ENCODE results near the gene PPP6C.
A peak's percentile ranks its signal among the peaks of the same experiment; 100 is the strongest.
"Not testable (repeated sequence)": the region's sequence is repeated elsewhere in the genome, so short reads cannot be mapped to it uniquely, and the experiment has no call there.

The PPP6C gene

DNA sequence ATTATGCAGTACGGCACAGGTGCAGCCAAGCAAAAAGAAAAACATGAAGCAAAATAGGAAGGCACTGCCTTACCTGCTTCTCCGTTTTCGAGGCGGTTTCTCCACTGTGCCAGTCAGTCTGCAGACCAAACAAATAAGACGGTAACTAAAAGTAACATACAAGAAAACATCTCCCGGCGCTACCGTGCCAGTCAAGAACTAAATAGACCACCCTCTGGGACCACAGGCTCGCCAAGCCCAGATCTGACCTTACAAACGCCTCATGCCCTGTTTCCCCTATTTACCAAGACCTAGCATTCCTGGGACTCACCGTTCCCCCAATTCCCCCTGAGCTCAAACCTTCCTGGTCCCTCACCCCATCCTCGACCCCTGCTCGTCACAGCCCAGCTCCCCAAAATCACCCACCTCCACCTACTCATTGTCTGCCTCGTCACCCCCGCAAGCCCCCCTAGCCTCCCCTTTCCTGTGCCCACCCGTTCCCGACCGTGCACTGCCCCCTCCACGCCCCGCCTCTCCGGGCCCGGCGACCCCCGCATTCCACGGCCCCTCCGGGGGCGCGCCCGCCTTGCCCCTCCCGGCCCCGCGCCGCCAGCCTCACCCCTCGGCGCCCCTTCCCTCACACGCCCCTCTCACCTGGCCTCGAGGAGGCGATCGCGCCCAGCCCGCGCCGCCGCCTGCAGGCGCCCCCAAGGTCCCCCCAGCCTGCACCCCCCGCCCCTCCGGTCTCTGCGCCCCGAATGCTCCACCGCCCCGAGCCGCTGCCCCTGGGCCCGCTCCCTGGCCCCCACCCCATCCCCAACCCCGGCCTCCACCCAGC, 46.8 kb downstream of the PPP6C start:
- DNase-seq (ENCODE audit: low read depth in 2 of 3, low spot score in 2 of 3) = peak in 1 of 3 experiments; percentile 6

DNA sequence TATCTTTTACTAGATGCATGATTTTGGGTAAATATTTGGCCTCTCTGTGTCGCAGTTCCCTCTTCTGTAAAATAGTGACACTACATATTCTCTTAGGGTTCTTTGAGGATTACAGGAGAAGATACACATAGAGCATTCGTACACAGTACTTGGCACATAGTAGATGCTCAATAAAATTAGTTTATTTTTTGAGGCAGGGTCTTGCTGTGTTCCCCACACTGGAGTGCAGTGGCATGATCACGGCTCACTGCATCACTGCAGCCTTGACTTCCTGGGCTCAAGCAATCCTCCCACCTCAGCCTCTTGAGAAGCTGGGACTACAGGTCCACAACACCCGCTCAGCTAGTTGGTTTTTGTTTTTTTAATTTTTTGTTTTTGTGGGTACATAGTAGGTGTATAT, 47.9 kb downstream of the PPP6C start:
- DNase-seq (ENCODE audit: low read depth in 2 of 3, low spot score in 2 of 3) = no peak

DNA sequence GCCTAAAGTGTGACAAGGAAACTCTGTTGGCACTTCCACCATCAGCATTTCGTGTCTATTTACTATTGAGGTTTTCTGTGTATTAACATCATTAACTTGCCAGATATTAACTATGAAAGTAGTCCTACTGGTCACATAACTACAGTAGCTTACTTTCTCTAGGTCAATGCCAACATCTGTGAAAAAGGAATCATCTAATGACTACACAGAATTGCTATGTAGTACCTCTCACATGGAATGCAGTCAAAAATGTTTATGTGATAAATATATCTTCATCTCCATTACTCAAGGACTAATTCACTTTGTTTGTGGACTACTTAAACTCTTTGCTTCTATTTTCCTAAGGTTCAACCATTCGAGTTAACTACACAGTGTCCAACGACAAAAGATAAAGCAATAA, 48.4 kb downstream of the PPP6C start:
- DNase-seq (ENCODE audit: low read depth in 2 of 3, low spot score in 2 of 3) = no peak

DNA sequence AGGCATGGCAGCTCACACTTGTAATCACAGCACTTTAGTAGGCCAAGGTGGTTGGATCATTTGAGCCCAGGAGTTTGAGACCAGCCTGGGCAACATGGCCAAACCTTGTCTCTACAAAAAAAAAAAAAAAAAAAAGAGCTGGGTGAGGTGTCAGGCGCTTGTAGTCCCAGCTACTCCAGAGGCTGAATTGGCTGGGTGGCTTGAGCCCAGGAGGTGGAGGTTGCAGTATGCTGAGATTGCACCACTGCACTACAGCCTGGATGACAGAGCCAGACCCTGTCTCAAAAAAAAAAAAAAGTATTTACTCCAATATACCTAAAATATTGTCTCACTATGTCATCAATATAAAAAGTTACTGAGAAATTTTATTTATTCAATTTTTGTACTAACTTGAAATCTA, 49.0 kb downstream of the PPP6C start:
- no peak for DNase-seq (ENCODE audit: low read depth in 2 of 3, low spot score in 2 of 3)

DNA sequence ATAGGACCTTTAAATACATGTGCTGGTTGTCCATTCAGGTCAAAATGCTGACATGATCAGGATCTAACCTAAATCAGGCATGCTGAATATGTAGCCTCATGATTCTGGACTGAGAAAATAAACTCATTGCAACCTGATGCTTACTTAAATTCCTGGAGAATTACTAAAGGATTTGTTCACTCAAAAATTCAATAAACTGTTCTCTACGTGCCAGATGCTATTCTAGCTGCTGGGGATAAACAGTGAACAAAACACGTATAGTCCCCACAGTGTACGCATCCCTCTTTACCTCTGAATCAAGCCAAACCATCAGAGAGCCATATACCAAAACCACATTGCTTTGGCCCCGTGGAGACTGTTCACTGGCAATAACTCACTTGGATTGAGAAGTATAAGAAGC, 52.4 kb downstream of the PPP6C start:
- DNase-seq (ENCODE audit: low read depth in 2 of 3, low spot score in 2 of 3) = no peak

DNA sequence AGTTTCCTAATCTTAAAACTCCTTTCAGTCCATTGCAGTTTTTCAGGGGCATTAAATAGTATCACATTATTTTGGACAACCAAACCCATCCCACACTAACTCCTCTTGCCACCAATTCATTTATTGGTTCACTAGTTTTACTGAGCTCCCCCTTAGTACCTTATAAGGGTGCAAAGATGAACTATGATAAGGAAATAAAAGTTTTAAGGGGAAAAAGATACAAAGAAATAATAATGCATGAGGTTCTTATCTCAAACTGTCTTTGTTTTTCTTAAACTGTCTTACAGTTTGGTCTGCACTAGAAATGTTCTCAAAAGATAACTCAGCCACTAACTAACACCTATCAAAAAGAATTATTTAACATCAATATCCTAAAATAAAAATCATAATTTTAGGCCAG, 54.6 kb downstream of the PPP6C start:
- no peak for DNase-seq (ENCODE audit: low read depth in 2 of 3, low spot score in 2 of 3)

DNA sequence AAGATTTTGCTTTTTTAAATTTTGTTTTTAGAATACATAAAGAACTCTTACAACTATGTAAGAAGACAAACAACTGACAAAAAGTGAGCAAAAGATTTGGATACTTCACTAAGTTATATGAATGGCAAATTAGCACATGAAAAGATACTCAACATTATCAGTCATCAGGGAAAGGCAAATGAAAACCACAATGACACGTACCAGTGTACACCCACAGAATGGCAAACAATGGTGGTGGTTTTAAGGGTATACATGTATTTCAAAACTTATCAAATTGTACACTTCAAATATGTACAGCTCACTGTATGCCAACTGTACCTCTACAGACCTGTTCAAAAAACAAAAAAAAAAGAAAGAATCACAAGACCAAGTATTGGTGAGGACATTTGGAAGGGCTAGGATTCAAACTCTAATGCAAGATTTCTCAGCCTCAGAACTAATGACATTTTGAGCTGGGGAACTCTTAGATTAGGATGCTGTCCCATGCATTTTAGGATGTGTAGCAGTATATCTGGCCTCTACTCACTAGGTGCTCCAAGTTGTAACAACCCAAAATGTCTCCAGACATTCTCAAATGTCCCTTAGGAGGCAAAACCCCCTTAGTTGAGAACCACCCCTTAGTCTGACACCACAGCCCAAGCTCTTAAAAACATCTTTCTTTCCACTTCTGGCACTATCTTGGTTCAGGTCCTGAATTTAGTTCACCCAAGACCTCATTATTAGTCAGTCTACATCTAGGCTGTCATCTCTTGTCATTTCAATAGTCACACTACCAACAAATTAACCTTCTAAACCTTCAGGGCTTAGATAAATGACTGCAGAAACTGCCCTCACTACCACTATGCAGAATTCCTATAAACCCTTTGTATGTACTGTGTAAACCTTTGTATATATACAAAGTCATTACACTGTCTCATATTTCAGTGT, 55.9 kb downstream of the PPP6C start:
- DNase-seq (ENCODE audit: low read depth in 2 of 3, low spot score in 2 of 3) = no peak

DNA sequence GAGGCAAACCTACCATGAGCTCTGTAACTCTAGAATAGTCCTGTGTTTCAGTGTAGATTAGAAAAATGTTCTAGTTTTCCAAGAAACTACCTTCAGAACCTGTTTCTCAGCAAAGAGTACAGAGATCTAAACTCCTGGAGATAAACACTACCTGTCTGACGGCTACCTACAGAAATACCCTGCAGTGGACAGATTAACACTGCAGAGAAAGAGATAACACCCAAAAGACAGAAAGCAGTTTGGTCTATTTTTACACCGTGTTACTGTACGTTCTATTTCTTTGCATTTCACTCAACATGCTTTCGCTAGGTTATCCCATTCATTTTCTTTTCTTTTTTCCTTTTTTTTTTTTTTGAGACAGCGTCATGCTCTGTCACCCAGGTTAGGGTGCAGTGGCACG, 57.8 kb downstream of the PPP6C start:
- no peak for DNase-seq (ENCODE audit: low read depth in 2 of 3, low spot score in 2 of 3)

DNA sequence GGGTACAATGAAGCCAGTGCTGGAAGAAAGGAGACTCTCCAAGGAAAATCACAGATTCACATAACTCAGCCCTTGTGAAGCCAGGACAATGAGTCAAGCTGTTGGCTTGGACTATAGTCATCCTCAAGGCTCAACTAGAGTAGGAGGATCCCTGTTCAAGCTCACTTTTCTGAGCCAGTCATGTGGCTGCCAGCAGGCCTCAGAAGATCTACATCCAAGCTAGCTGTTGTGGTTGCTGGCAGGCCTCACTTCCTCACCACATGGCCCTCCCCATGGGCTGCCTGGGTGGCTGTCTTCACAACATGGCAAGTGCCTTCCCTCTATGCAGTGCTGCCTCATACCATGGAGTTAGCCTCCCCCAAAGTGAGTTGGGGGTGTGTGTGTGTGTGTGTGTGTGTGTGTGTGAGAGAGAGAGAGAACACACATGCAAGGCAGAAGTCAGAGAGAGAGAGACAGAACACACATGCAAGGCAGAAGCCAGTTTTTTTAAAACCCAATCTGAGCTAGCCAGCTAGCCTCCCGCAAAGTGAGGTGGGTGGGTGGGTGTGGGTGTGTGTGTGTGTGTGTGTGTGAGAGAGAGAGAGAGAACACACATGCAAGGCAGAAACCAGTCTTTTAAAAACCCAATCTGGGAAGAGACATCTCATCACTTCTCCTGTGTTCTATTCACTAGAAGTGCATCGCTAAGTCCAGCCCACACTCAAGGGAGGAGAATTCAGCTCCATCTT, 63.4 kb downstream of the PPP6C start:
- DNase-seq (ENCODE audit: low read depth in 2 of 3, low spot score in 2 of 3) = peak; percentile 16 to 50 (median 42)

DNA sequence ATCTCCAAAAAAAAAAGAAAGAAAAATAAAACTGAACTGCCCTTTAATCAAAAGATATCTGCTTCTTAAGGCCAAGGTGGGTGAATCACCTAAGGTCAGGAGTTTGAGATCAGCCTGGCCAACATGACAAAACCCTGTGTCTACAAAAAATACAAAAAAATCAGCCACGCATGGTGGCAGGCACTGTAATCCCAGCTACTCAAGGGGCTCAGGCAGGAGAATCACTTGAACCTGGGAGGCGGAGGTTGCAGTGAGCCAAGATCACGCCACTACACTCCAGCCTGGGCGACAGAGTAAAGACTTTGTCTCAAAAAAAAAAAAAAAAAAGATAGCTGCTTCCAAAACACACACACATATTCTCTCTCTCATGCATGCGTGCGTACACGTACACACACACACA, 64.1 kb downstream of the PPP6C start:
- no peak for DNase-seq (ENCODE audit: low read depth in 2 of 3, low spot score in 2 of 3)

DNA sequence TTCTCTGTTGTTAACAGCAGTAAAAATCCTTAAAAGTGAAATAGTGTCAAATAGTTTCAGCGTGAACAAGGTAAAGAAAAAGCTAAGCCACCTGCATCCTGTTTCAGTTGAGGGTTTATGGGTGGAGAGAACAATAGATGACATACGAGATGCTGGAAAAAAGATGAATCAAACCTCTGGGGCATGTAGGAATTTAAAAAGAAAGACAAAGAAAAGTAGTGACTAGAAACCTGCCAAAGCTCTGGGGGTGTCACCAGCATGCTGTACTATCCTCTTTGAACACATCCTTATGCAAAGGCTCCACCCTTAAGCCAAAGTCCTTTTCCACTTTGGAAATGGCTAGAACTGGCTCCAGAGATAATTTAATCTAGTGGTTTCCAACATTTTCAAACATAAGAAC, 68.5 kb downstream of the PPP6C start:
- DNase-seq (ENCODE audit: low read depth in 2 of 3, low spot score in 2 of 3) = no peak

DNA sequence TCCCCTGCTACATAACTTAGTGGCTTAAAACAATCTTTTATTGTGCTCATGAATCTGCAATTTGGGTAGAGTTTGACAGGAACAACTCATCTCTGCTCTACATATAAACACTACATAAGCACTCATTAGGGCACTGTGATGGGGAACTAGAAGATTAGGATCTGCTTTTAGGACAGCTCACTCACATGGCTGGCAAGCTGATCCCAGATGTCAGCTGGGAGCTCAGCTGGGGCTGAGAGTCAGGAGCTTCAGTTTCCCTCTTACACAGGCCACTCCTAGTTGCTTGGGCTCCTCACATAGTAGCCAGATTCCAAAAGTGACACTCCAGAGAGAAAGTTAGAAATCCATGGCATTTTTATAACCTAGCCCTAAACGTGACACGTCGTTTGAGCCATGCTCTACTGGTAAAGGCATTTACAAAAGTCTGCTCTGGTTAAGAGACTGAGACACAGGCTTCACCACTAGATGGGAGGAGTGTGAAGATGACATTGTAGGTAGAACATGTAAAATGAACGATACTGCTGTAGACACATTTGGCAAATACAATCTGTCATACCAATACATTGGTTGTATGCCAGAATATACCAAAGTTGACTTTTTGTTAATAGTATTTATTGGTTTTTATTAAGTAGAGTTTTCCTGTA, 69.8 kb downstream of the PPP6C start:
- no peak for DNase-seq (ENCODE audit: low read depth in 2 of 3, low spot score in 2 of 3)

DNA sequence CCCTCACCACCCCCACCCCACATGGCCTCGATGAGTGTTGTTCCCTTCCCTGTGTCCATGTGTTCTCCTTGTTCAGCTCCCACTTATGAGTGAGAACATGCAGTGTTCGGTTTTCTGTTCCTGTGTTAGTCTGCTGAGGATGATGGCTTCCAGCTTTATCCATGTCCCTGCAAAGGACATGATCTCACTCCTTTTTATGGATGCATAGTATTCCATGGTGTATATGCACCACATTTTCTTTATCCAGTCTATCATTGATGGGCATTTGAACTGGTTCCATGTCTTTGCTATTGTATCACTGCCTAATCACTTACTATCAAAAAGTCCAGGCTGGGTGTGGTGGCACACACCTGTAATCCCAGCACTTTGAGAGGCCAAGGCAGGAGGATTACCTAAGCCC, 70.9 kb downstream of the PPP6C start:
- not testable (repeated sequence) for DNase-seq (ENCODE audit: low read depth in 2 of 3, low spot score in 2 of 3)

DNA sequence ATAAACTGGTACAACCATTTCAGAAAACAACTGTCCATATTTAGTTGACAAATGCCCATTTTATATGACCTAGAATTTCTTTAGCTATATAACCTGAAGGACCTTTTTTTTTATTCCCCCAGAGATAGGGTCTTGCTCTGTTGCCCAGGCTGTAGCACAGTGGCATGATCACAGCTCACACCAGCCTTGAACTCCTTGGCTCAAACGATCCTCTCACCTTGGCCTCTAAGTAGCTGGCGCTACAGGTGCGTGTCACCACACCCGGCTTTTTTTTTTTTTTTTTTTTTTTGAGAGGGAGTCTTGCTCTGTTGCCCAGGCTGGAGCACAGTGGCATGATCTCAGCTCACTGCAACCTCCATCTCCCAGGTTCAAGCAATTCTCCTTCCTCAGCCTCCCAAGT, 75.1 kb downstream of the PPP6C start:
- DNase-seq (ENCODE audit: low read depth in 2 of 3, low spot score in 2 of 3) = not testable (repeated sequence)

DNA sequence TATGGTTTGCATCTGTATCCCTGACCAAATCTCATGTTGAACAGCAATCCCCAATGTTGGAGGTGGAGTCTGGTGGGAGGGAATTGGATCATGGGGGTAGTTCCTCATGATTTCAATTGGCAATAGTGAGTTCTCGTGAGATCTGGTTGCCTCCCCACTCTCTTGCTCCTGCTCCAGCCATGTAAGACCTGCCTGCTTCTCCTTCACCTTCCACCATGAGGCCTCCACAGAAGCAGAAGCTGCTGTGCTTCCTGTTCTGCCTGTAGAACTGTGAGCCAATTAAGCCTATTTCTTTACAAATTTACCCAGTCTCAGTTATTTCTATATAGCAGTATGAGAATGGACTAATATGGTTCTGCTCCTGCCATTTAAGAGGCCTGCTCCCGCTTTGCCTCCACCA, 79.1 kb downstream of the PPP6C start:
- no peak for DNase-seq (ENCODE audit: low read depth in 2 of 3, low spot score in 2 of 3)

DNA sequence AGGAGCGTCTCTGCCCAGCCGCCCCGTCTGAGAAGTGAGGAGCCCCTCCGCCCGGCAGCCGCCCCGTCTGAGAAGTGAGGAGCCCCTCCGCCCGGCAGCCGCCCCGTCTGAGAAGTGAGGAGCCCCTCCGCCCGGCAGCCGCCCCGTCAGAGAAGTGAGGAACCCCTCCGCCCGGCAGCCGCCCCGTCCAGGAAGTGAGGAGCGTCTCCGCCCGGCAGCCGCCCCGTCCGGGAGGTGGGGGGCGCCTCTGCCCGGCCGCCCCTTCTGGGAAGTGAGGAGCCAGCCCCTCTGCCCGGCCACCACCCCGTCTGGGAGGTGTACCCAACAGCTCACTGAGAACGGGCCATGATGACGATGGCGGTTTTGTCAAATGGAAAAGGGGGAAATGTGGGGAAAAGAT, 81.1 kb downstream of the PPP6C start:
- DNase-seq (ENCODE audit: low read depth in 2 of 3, low spot score in 2 of 3) = not testable (repeated sequence)

DNA sequence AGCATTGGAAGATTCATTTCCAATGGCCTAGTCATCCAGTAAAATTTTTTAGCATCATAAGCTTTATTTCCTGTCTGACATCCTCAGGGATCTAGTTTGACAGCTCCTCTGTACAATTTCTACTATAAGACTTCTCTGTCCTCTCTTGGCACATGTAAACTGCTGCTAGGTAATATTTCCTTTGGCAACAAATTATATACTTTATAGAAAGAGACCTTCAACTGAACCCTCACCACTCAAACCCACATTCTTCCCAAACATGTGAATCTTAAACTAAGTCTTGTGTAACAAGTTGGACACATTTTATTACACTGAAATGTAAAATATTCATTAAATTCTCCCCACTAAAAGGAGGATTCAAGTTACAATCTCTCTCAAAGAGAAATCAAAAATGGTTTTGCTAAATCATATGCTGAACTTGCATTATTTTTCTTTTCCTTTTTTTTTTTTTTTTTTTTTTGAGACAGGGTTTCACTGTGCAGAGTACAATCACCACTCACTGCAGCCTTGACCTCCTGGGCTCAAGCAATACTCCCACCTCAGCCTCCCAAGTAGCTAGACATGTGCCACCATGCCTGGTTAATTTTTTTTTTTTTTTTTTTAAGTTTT, 83.2 kb downstream of the PPP6C start:
- no peak for DNase-seq (ENCODE audit: low read depth in 2 of 3, low spot score in 2 of 3)

DNA sequence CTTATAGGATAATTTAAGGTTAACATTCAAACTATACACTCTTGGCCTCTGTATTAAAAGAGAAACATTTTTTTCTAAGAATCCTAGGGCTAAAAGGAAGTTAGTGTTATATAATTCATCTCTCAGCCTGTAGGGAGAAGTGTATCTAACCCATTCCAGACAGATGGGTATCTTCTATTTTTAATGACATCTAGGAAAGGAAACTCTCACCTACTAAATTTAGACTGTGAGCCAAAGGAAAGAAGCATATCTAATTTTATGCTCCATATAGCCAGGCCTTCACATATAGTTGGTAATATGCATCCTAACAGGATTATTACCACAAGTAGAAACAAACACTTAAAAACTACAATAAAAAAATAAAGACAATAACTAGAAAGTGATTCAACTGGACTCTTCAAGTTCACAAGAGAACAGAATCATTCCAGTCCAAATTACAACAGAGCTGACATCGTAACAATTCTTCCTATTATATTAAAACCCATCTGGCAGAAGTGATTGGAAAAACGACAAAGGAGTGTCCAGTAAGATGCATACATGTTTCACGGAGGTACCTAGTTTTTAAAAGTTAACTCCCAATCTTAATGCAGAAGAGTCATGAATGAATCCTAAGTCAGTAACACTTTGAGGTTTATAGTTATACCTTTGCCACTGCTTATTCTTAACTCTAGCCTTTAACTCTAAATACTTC, 85.7 kb downstream of the PPP6C start:
- no peak for DNase-seq (ENCODE audit: low read depth in 2 of 3, low spot score in 2 of 3)

DNA sequence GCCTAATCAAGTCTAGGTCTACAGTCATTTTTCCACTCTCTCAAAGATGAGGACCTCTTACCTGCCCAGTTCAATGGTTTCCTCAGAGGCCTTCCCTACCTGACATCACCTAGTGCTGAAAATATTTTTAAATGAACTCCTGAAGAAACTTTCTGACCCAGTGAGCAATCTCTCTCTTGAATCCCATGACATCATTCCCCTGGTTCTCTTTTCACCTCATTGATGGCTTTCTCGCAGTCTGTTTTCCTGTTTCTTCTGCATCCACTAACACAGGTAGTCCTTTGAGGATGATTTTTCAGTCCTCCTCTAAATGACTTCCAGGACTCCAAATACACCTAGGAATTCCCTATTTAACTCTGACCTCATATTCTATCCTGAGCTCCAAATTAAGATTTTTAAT, 86.6 kb downstream of the PPP6C start:
- DNase-seq (ENCODE audit: low read depth in 2 of 3, low spot score in 2 of 3) = no peak

DNA sequence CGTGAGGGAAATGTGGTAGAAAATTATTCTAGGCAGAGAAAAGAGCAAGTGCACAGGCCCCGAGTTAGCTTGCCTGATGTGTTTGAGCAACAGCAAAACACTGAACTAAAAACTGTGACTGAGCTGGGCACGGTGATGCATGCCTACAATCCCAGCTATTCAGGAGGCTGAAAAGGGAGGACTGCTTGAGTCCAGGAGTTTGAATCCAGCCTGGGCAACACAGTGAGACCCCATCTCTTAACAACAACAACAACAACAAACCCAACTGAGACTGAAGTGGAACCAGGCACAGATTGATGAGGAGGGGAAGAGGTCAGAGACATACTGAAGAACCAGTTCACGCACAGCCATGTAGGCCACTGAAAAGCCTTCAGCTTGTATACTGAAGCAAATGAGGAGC, 88.8 kb downstream of the PPP6C start:
- DNase-seq (ENCODE audit: low read depth in 2 of 3, low spot score in 2 of 3) = no peak

Data from activated CD8-positive, alpha-beta memory T cell treated with anti-CD3 and anti-CD28 coated beads for 48 hours (primary cell).